Fibroblast of skin of back (primary cell): ENCODE measurements around the gene GJA4.
"Not testable (repeated sequence)": the region's sequence is repeated elsewhere in the genome, so short reads cannot be mapped to it uniquely, and the experiment has no call there.

Experiments used
- DNase-seq: peaks from one replicate; pipeline ENCODE4 v3.0.0-alpha.2; 2013

GJA4 gene

DNA sequence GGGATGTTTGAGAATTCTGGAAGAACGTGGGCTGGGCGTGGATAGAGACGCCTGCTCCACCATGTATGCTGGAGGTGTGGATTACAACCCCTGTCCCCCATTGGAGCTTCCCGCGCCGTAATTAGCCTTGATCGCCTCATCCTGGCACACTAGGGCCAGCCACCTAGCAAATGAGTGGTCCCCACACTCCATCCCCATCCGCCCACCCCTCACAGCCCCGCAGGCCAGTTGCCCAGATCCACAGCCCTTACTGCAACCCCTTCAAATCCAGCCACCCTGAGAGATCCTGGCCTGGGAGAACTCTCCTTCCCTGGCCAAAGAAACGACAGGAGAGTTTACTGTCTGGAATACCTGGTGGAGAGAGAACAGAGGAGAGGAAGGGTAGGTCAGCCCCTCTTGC, 375 bp upstream of the GJA4 start:
- DNase-seq, result no peak

DNA sequence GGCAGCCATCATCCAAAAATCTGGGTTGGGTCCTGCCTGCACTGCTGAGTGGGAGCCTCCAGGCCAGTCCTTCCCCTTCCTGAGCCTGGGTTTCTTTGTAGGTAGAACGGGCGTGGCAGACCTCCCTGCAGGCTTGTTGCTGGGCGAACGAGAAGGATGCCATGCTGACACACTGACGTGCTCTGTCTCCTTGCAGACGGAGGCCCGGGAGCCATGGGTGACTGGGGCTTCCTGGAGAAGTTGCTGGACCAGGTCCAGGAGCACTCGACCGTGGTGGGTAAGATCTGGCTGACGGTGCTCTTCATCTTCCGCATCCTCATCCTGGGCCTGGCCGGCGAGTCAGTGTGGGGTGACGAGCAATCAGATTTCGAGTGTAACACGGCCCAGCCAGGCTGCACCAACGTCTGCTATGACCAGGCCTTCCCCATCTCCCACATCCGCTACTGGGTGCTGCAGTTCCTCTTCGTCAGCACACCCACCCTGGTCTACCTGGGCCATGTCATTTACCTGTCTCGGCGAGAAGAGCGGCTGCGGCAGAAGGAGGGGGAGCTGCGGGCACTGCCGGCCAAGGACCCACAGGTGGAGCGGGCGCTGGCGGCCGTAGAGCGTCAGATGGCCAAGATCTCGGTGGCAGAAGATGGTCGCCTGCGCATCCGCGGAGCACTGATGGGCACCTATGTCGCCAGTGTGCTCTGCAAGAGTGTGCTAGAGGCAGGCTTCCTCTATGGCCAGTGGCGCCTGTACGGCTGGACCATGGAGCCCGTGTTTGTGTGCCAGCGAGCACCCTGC, 1.4 kb downstream of the GJA4 start:
- no peak for DNase-seq

DNA sequence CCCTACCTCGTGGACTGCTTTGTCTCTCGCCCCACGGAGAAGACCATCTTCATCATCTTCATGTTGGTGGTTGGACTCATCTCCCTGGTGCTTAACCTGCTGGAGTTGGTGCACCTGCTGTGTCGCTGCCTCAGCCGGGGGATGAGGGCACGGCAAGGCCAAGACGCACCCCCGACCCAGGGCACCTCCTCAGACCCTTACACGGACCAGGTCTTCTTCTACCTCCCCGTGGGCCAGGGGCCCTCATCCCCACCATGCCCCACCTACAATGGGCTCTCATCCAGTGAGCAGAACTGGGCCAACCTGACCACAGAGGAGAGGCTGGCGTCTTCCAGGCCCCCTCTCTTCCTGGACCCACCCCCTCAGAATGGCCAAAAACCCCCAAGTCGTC, 2.0 kb downstream of the GJA4 start:
- DNase-seq, result no peak

DNA sequence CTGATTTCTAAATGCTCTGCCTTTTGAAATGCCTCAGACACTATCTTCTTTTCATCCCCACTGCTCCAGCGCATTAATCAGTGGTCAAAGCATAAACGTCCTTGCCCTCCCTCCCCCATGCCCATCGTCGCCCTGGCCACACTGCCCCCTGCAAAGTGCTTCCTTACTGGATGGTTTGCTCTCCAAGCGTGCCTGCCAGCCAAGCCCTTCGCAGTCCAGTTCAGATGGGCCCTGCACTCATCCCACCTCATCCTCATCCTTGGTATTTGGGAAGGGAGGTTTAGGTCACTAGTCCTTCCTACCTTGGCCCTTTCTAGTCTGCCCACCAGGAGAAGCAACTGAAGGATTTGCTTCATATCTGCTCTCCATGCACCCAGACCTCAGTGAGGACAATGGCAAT, 3.1 kb downstream of the GJA4 start:
- DNase-seq, result no peak

DNA sequence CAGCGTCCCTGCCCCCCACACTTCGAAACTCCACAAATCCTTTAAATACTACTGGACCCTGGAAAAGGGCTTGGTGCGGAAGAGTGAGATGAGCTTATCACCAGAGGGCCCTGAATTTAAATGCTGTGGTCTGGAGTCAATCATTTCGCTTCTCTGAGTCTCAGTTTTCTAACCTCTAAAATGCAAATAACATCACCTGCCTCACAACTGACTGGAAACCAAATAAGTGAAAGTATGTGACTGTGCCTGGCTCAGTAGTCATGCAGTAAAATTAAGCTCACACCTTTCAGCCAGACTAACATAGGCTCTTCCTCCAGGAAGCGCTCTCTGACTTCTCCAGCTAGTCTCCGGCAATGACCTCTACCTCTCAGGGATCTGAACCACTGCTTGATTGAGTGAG, 4.2 kb downstream of the GJA4 start:
- no peak for DNase-seq

DNA sequence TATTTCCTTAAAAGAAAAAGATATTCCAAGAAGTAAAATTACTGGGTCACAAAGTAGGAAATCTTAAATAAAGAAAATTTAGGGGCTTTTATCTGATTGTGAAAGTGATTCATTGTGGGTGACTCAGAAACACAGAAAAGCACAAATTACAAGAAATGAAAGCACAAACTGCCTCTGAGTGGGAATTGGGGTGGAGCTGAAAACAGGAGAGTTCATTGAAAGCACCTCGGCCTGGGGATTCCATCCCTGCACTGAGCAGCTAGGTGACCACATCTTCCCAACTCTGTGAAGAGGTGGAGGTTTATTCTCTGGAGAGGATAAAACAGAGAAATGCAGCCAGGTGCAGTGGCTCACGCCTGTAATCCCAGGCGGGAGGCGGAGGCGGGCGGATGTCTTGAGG, 7.4 kb downstream of the GJA4 start:
- DNase-seq, result peak; percentile 8

DNA sequence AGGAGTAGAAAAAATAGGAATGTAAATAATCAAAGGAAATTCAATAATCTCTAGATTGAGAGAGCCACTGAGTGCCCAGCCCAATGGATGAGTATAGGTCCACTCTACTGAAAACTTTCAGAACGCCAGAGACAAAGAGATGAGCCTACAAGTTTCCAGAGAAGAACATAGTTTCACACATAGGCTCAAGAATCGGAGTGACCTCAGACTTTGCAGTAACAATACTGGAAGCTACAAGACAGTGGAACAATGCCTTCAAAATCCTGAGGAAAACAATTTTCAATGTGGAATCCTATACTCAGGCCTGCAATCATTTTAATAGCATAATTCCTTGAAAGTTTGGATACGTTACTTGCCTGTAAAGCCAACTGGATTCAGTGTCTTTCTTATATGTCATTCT, 11.0 kb downstream of the GJA4 start:
- no peak for DNase-seq

DNA sequence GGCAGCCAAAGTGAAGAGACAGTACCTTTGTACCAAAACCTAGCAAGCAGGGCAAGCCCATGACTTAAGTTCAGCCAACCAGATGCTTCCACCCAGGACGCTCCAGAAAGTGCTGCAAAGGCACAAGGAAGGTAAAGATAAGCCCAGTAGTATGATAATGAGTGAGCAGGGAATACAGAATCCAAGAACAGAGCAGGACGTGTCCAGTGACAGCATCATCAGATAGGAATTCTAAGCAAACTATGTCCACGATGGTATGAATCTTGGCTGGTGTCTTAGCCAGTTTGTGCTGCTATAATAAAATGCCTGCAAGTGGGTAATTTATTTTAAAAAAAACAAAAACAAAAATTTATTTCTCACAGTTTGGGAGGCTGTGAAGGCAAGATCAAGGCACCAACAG, 13.6 kb downstream of the GJA4 start:
- DNase-seq, result peak; percentile 45

DNA sequence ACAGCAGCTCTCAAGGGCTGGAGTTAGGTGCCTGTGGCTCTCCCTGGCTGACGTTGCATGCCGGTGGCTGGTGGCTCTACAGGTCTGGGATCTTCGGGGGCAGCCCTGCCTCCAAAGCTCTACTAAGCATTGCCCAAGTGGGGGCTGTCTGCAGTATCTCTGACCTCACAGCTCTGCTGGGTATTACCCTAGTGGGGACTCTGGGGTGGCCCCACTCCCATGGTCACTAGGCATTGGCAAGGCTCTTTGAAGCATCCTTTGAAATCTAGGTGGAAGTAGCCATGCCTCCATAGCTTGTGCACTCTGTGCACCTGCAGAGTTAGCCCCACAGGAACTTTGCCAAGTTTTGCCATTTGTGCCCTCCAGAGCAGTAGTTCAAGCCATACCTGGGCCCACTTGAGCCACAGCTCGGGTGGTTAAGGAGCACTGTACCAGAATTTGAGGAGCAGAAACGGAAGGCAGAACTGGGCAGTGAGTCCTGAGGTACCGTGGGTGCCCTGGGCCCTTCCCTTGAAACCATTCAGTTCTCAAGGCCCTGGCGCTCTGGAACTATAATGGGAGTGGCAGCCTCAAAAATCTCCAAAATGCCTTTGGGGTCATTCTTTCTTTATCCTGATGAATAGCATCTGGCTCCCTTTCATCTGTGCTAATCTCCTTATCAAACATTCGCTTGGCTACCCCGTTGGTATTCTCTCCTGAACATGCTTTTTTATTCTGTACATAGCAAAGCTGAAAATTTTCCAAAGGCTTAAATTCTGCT, 15.4 kb downstream of the GJA4 start:
- DNase-seq, result no peak

DNA sequence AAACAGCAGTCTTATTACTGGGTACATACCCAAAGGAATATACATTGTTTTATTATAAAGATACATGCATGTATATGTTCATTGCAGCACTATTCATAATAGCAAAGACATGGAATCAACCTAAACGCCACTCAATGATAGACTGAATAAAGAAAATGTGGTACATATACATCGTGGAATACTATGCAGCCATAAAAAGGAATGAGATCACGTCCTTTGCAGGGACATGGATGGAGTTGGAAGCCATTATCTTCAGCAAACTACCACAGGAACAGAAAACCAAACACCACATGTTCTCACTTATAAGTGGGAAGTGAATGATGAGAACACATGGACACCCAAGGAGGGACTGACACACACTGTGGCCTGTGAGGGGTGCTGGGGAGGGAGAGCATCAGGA, 18.0 kb downstream of the GJA4 start:
- not testable (repeated sequence) for DNase-seq

DNA sequence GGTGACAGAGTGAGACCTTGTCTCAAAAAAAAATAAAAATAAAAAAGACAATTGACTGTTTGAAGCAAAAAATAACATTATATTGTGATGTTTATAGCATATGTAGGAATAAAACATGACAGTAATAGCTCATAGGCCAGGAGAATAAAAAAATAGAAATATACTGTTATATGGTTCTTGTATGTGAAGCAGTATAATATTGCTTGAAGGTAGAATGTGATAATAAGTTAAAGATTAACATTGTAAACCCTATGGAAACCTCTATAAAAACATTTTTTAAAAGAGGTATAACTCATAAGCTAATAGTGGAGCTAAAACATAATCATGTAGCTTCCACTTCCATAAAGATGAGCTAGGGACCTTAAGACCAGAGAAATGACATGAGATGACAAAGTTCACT, 23.5 kb downstream of the GJA4 start:
- no peak for DNase-seq

DNA sequence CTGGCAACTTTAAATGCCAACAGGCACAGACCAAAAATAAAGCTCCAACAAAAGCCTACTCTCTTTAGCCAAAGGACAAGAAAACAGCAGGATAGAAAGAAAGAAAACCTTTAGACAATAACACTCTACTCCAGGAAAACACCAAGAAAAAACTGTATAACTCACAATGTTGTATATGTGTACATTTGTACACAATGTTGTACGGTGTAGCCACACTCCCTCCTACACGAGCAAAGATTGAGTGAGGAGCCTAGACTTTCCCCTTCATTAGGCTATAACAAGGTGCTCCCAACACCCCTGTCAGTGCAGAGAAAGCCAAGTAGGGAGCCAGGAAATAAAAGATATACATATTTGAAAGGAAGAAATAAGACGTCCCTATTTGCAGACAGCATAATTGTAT, 24.0 kb downstream of the GJA4 start:
- DNase-seq, result no peak

DNA sequence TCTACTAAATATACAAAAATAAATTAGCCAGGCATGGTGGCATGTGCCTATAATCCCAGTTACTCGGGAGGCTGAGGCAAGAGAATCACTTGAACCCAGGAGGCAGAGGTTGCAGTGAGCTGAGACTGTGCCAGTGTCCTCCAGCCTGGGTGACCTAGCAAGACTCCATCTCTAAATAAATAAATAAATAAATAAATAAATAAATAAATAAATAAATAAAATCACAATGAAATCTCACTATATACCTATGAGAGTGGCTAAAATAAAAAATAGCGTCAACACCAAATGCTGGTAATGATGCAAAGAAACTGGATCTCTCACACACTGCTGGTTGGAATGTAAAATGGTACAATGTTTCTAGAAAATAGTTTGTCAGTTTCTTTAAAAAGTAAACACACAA, 26.1 kb downstream of the GJA4 start:
- not testable (repeated sequence) for DNase-seq

DNA sequence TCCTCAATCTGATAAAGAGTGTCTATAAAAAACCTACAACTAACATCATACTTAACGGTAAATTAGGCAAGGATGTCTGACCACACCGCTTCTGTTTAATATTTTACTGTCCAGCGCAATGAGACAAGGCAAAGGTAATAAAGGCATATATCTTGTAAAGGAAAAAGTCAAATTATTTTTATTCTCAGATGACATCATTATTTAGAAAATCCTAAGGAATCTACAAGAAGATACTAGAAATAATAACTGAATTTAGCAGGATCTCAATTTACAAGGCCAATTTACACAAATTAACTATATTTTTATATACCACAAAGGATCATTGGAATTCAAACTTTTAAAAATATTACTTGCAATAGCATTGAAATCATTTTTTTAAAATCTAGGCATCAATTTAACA, 29.4 kb downstream of the GJA4 start:
- DNase-seq, result no peak

DNA sequence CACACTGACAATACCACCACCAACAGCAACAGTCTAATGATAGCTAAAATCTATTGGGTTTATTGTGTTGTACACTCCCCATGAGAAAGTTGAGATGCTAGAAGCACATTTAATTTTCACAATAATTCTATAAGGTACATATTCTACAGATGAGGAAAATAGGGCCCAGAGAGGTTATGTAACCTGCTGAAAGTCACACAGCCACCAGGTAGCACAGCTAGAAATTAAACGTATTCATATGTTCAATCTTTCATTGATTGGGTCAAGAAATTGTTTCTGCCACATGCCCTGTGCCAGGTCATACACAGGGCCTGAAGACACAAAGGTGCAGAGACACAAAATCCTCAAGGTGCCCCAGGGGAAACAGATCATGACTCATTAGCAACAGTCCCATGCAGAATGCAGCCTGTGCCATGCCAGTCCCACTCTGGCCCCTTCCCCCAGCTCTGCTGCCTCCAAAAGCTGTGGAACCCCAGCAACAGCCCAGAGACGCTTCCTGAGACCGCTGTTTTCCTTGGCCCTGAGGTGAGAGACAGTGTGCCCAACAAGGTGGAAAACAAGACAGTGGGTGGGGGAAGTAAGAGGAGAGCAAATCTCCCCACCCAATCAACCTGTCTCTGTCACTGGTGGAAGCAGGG, 32.1 kb downstream of the GJA4 start:
- DNase-seq, result no peak

DNA sequence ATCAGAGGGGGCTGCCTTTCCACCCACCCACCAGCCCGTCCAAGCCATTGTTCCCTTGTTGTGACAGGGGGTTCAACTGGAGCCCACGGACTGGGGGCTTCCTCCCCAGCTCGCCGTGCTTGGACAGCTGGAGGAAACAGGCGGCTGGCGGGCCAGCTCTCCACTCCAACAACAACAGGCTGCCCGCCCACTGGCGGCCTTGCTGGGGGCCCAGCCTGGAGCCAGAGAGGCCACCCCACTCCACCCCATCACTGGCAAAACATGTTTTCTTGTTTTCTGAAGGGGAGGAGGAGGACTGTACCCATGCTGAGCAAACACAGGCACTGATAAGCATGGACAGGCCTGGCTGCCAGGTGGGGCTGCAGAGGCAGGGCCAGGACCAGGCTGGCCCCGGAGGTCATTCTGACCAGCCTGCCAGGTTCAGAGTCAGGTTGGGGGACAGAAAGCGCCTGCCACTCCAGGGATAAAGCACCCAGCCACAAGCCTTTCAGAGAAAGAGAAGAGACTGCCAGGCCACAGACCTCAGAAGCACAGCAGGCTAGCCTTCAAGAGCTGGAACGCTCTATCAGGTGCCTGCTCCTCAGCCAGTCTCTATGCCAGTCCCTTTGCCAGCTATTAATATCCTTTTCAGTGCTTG, 32.8 kb downstream of the GJA4 start:
- no peak for DNase-seq

DNA sequence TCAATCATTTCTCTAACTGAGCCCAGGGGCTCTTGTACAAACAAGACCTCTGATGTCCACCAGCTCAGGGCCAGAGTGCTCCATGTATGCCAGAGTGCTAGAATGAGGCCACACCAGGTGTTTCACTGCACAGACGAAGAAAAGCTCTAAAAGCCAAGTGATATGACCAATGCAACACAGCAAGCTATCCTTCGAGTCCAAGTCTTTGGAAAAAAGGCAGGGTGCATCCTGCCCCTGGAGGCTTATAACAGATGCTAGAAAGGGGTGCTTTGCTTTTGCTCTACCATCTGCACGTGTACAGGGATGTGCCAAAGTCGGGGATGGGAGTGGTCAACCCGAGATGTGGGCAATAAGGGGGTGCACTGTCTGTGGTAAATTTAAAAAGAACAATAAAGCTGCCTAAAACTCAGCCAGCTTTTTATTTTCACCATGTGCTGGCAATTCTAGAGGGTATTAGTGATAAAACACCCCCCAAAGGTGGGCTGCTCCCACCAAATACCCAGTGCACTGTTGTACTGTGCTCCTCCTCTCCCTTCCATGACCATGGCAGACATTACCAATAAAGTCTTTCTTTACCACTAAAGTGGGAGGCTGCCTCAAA, 34.6 kb downstream of the GJA4 start:
- no peak for DNase-seq

DNA sequence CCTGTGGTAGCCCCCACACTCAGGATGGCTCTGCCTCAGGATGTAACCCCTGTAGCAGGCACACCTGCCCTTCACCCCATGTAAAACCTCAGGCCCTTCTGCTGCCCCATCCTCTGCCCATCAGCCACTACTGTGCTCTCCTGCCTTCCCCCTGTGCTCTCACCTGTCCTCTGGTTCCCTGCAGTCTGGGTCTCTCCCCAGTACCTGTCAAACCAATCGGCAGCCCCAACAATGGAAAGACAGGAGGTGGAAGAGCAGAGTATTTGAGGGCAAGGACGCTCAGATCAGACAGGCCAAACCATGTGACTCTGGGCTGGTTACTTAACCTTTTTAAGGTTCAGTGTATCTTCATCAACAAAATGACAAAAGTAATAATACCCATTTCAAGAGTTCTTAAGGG, 35.8 kb downstream of the GJA4 start:
- no peak for DNase-seq

DNA sequence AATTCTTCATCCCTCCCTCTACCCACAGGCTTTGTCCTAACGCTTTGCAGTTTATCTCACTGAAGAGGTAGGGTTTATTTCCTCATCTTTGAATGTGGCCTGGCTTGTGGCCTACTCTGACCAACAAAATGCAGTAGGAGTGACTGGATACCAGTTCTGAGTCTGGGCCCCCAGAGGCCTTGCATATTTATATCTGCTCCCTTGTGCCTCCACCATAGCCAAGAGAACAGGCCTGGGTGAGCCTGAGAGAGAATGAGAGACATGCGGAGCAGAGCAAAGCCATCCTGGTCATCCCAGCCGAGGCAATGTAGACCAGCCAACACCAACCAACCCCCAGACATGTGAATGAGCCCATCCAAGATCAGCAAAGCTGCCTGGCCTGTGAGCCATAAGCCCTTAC, 36.5 kb downstream of the GJA4 start:
- DNase-seq, result no peak

DNA sequence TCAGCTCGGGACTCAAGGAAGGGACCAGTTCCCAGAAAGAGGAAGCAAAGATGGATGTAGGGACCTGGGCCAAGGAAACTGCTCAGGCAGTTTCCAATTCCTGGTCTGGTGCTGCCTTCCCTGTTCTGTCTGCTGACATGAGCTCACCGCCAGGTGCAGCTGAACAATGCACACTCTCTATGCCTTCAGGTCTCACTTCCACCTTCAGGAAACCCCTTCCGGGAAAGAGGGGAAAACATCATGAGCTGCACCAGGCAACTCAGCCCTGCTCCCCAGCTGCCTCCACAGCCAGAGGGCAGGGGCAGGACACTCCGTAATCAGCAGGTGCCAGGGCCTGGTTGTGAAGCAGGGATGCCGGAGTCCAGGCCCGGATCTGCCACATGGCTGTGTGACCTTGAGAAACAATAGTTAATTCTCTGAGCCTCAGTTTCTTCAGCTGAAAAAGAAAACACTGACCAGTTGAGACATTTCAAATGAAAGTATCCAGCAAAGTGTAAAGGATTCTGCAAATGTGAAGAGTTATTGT, 39.0 kb downstream of the GJA4 start:
- no peak for DNase-seq

DNA sequence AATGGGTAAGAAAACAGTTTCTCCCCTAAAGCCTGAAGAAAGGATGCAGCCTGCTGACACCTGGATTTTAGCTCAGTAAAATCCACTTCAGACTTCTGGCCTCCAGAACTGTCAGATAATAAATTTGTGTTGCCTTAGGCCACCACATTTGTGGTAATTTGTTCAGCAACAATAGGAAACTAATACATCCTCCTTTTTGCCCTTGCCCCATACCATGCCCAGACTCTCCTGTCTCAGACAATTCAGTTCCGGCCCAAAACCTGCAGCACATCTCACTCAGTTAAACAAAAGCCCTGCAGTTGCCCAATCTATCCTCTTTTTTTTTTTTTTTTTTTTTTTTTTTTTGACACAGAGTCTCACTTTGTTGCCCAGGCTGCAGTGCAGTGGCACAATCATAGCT, 40.9 kb downstream of the GJA4 start:
- no peak for DNase-seq

DNA sequence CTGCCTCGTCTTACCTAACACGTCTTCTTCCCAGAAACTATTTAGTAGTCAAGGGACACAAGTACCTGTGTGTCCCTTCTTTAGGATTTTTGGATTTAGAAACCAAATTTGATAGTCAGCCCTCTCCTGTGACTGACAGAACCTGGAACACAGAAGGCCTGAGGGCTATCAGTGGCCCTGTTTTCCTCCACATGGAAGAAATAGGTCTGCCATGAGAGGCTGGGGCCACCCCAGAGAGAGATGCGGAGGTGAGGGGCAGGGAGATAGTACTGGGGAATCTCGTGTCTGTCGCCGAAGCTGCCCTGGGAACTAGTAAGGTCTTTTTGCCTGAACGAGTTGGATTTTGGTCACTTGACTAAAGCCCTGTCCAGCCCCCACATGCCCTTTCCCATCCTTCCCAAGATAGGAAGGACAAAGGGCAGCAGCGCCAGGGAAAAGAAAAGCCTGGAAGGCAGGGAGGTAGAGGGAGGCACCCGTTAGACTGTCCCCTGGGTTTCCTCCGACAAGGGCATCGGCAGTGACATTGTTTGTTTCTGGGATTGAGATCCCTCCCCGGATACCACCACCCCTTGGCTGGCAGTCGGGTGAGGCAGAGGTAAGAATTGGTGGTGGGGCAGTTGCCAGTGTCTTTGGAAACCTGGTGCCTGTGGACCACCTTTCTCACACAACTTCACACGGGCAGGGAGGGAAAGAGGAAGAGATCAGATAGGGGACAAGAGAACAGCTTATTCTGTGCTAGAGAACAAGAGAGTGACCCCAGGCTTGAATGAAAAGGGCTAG, 46.9 kb downstream of the GJA4 start:
- DNase-seq, result no peak
